H1 (cell line): Measurements from ENCODE around the gene XYLB. TPM values are rescaled to one million over a fixed set of nuclear protein-coding genes. Genes with fewer than 3 reads are reported as not detected.

Source experiments
- CTCF ChIA-PET: fragments of 300-600 bp; sonication (Branson Sonifier 250); formaldehyde crosslinking; loops from one replicate; lab custom pipeline; 2021; ENCODE audit not compliant: partially characterized antibody; lab: Charles Lee
- POLR2A ChIA-PET: fragments of 300-600 bp; sonication (Branson Sonifier 250); formaldehyde crosslinking; loops from one replicate; lab custom pipeline; 2021; ENCODE audit warnings: inconsistent platforms; ENCODE audit not compliant: partially characterized antibody; lab: Charles Lee
- DNase-seq, 2 experiments: peaks; one replicate each; pipeline versions ENCODE4 v3.0.0 to v3.0.0-alpha.2; 2010 to 2022; ENCODE audit warnings: low spot score in 2 of 2, low read depth in 1 of 2, mixed read lengths in 1 of 2
- FAIRE-seq: peaks from 2 replicates; lab custom pipeline; 2011; peaks lifted over from hg19 to GRCh38; lab: Jason Lieb, UNC
- H2AFZ ChIP-seq: 2 replicates; pipeline ENCODE4 v1.8.1; 2012; ENCODE audit warnings: low read length, inconsistent platforms
- H2AK5ac ChIP-seq: 2 replicates; pipeline ENCODE4 v1.6.1; 2013; ENCODE audit warnings: low read depth, low read length
- H2BK120ac ChIP-seq: replicated peaks from 2 replicates; pipeline ENCODE3; 2013; ENCODE audit warnings: low read depth, low read length, inconsistent platforms
- H2BK12ac ChIP-seq: 2 replicates; pipeline ENCODE4 v1.6.1; 2013; ENCODE audit warnings: low read depth, low read length
- H2BK15ac ChIP-seq: 2 replicates; pipeline ENCODE4 v1.6.1; 2013; ENCODE audit warnings: low read length
- H2BK20ac ChIP-seq: 2 replicates; pipeline ENCODE4 v1.6.1; 2013; ENCODE audit warnings: low read length
- H2BK5ac ChIP-seq: 2 replicates; pipeline ENCODE4 v1.6.1; 2013; ENCODE audit warnings: low read depth, low read length
- H3K14ac ChIP-seq: 2 replicates; pipeline ENCODE4 v1.6.1; 2013; ENCODE audit warnings: inconsistent platforms; ENCODE audit not compliant: insufficient read length
- H3K18ac ChIP-seq: 2 replicates; pipeline ENCODE4 v1.6.1; 2013; ENCODE audit warnings: low read length; ENCODE audit errors: extremely low read depth
- H3K23ac ChIP-seq: 2 replicates; pipeline ENCODE4 v1.6.1; 2013; ENCODE audit warnings: inconsistent platforms; ENCODE audit not compliant: insufficient read length
- H3K23me2 ChIP-seq: 2 replicates; pipeline ENCODE4 v1.6.1; 2013; ENCODE audit warnings: low read depth, low read length
- H3K27ac ChIP-seq: 2 replicates; pipeline ENCODE4 v1.6.1; 2011; ENCODE audit warnings: low read depth, low read length, inconsistent platforms
- H3K27me3 ChIP-seq, 4 experiments: replicated peaks in 1 of 4; 1 replicate in 1 of 4; 2 replicates in 3 of 4; pipeline versions ENCODE4 v1.6.1 to v1.8.1; 2011 to 2013; ENCODE audit warnings: low read length in 3 of 4, mild to moderate bottlenecking in 3 of 4, inconsistent platforms in 2 of 4, mixed read lengths in 2 of 4, moderate library complexity in 1 of 4; ENCODE audit not compliant: control insufficient read depth in 3 of 4, insufficient read depth in 3 of 4; ENCODE audit errors: extremely low read depth in 1 of 4
- H3K36me3 ChIP-seq, 4 experiments: 2 replicates each; pipeline versions ENCODE4 v1.6.1 to v1.8.1; 2011 to 2013; ENCODE audit warnings: mild to moderate bottlenecking in 4 of 4, low read length in 3 of 4, moderate library complexity in 2 of 4, control low read depth in 1 of 4, inconsistent platforms in 1 of 4; ENCODE audit not compliant: insufficient read depth in 4 of 4, control insufficient read depth in 2 of 4
- H3K4ac ChIP-seq: replicated peaks from 2 replicates; pipeline ENCODE3; 2013; ENCODE audit warnings: low read length, low read depth, mixed read lengths, inconsistent platforms; ENCODE audit not compliant: insufficient read length
- H3K4me1 ChIP-seq, 4 experiments: replicated peaks in 1 of 4; 1 replicate in 1 of 4; 2 replicates in 3 of 4; pipeline versions ENCODE4 v1.6.1 to v1.8.1; 2011 to 2013; ENCODE audit warnings: low read length in 3 of 4, inconsistent platforms in 2 of 4, mixed read lengths in 1 of 4; ENCODE audit not compliant: insufficient read depth in 4 of 4, control insufficient read depth in 3 of 4
- H3K4me2 ChIP-seq, 2 experiments: 2 replicates each; pipeline versions ENCODE4 v1.6.1 to v1.8.1; 2011 to 2013; ENCODE audit warnings: low read depth in 2 of 2, low read length in 2 of 2, control low read depth in 1 of 2, inconsistent platforms in 1 of 2, mild to moderate bottlenecking in 1 of 2; ENCODE audit not compliant: insufficient read depth in 1 of 2
- H3K4me3 ChIP-seq, 4 experiments: fragments of 200-600, 300-600 bp in 1 of 4; sonication (generic), shearing (Covaris generic), sonication (Bioruptor Twin) in 1 of 4; 2 replicates each; pipeline versions ENCODE4 v1.5.1 to v1.8.1; 2011 to 2016; ENCODE audit warnings: low read length in 4 of 4, low read depth in 3 of 4, control low read depth in 2 of 4, inconsistent platforms in 2 of 4, mild to moderate bottlenecking in 2 of 4, mixed read lengths in 1 of 4, moderate library complexity in 1 of 4; ENCODE audit not compliant: insufficient read depth in 2 of 4; ENCODE audit errors: extremely low read depth in 1 of 4
- H3K56ac ChIP-seq: replicated peaks from 2 replicates; pipeline ENCODE3; 2013; ENCODE audit warnings: low read depth, mild to moderate bottlenecking, mixed read lengths, low read length, inconsistent platforms; ENCODE audit not compliant: insufficient read length
- H3K79me1 ChIP-seq: 2 replicates; pipeline ENCODE4 v1.6.1; 2013; ENCODE audit warnings: low read depth, low read length, control low read depth
- H3K79me2 ChIP-seq, 2 experiments: 2 replicates each; pipeline versions ENCODE4 v1.6.1 to v1.8.1; 2012 to 2013; ENCODE audit warnings: low read length in 2 of 2, mild to moderate bottlenecking in 2 of 2, inconsistent platforms in 1 of 2; ENCODE audit not compliant: insufficient read depth in 2 of 2, control insufficient read depth in 1 of 2
- H3K9ac ChIP-seq, 4 experiments: replicated peaks in 1 of 4; 1 replicate in 1 of 4; 2 replicates in 3 of 4; pipeline versions ENCODE4 v1.6.1 to v1.8.1; 2011 to 2013; ENCODE audit warnings: low read depth in 3 of 4, low read length in 3 of 4, control low read depth in 2 of 4, mild to moderate bottlenecking in 2 of 4, moderate library complexity in 2 of 4, inconsistent platforms in 1 of 4; ENCODE audit errors: extremely low read depth in 1 of 4
- H3K9me3 ChIP-seq, 2 experiments: 2 replicates each; pipeline versions ENCODE4 v1.6.1 to v1.8.1; 2012 to 2013; ENCODE audit warnings: mild to moderate bottlenecking in 2 of 2, moderate library complexity in 2 of 2, control low read depth in 1 of 2, inconsistent platforms in 1 of 2, low read depth in 1 of 2, low read length in 1 of 2, mixed read lengths in 1 of 2; ENCODE audit not compliant: insufficient read depth in 2 of 2
- H4K20me1 ChIP-seq, 2 experiments: replicated peaks in 1 of 2; 2 replicates each; pipeline versions ENCODE3 to v1.8.1; 2011 to 2013; ENCODE audit warnings: inconsistent platforms in 2 of 2, low read length in 2 of 2, mild to moderate bottlenecking in 1 of 2; ENCODE audit not compliant: insufficient read depth in 2 of 2, control insufficient read depth in 1 of 2
- H4K5ac ChIP-seq: 2 replicates; pipeline ENCODE4 v1.6.1; 2013; ENCODE audit warnings: low read length, low read depth, mixed read lengths, inconsistent platforms; ENCODE audit not compliant: insufficient read length
- H4K8ac ChIP-seq: 2 replicates; pipeline ENCODE4 v1.8.0; 2013; ENCODE audit warnings: mild to moderate bottlenecking, moderate library complexity, low read length, inconsistent platforms; ENCODE audit not compliant: insufficient read depth; ENCODE audit errors: extremely low read depth
- H4K91ac ChIP-seq: replicated peaks from 2 replicates; pipeline ENCODE3; 2013; ENCODE audit warnings: low read length, mixed read lengths, inconsistent platforms; ENCODE audit not compliant: insufficient read length
- BACH1 ChIP-seq: IDR thresholded peaks from 2 replicates; pipeline ENCODE4 v1.6.1; 2012; ENCODE audit warnings: low read length, improper control_type of control experiment
- CHD2 ChIP-seq: IDR thresholded peaks from 2 replicates; pipeline ENCODE4 v1.6.1; 2012; ENCODE audit warnings: low read length, improper control_type of control experiment
- EZH2 ChIP-seq: fragments of 200-600 bp; sonication (generic); IDR thresholded peaks from 2 replicates; pipeline ENCODE4 v1.7.1; 2012; ENCODE audit warnings: low read depth, mild to moderate bottlenecking, moderate library complexity, low read length, inconsistent platforms; ENCODE audit not compliant: severe bottlenecking
- KDM1A ChIP-seq: fragments of 200-600, 300-600 bp; sonication (generic); IDR thresholded peaks from 2 replicates; pipeline ENCODE4 v1.7.1; 2016; ENCODE audit warnings: mild to moderate bottlenecking, low read length, borderline replicate concordance
- KDM5A ChIP-seq: fragments of 200-600 bp; IDR thresholded peaks from 2 replicates; pipeline ENCODE4 v1.7.1; 2012; ENCODE audit warnings: mild to moderate bottlenecking, low read length, inconsistent platforms, mixed read lengths
- RBBP5 ChIP-seq: IDR thresholded peaks from 2 replicates; pipeline ENCODE4 v1.7.1; 2012; ENCODE audit warnings: low read depth, mild to moderate bottlenecking, inconsistent platforms, low read length, moderate library complexity, borderline replicate concordance
- WGBS, 2 experiments: shearing (Covaris generic) in 1 of 2; methylation state at CpG; one replicate each; pipeline versions ENCODE4 v1.1.6 to v1.1.7; 2013 to 2015; ENCODE audit warnings: low lambda C conversion rate in 2 of 2, mixed read lengths in 2 of 2, inconsistent platforms in 1 of 2, low coverage in 1 of 2, missing lambda C conversion rate in 1 of 2; ENCODE audit not compliant: insufficient replicate concordance in 2 of 2, insufficient coverage in 1 of 2, insufficient read length in 1 of 2; ENCODE audit errors: extremely low coverage in 1 of 2, missing lambda C conversion rate in 1 of 2; 5-methylcytosine and 5-hydroxymethylcytosine counted together
- polyA plus RNA-seq, 7 experiments: library from polyadenylated mRNA; depleted of rRNA in 3 of 7; stranded (reverse) in 5 of 7; unstranded in 2 of 7; fragments of >200 nt in 5 of 7; fragments of 200-250 nt in 2 of 7; gene quantifications; 1 replicate in 5 of 7; 2 replicates in 1 of 7; 4 replicates in 1 of 7; pipeline versions ENCODE4 v1.2.1 to v1.2.3, GENCODE V29; 2011 to 2013; ENCODE audit warnings: missing spikeins in 2 of 7, mixed read lengths in 2 of 7
- total RNA-seq: library from RNA; stranded (reverse); fragmentation: NEBNext Ultra II Directional; extraction: Animal tissue kit (Norgen Biotek cat#: 25700); gene quantifications from 2 replicates; pipeline ENCODE4 v1.2.1, GENCODE V29; 2021

Gene XYLB
- total and polyA plus RNA-seq, 2 of the 8 experiments (the other 6 are each of a cell fraction or from before 2014, with no cell fraction given) = 1.7 to 5.5 TPM

- Histone ChIP-seq H2BK20ac (no peak overlapping the region), H2BK5ac (no peak overlapping the region), H2BK12ac (no peak overlapping the region), H3K27me3 (no peaks in the 10 kb centered on the region), H3K14ac (no peak overlapping the region), H2BK120ac (no peak overlapping the region), H2AFZ (no peak overlapping the region), H3K27ac (no peak overlapping the region), H4K8ac (no peak overlapping the region), H4K91ac (no peak overlapping the region), H2AK5ac (no peak overlapping the region), H3K4ac (no peak overlapping the region), H3K9ac (no peak overlapping the region), H3K23ac (no peak overlapping the region), H3K4me3 (no peak overlapping the region), H3K4me1 (no peaks in the 10 kb centered on the region), H4K5ac (no peak overlapping the region), H3K18ac (no peak overlapping the region), H4K20me1 (no peaks in the 10 kb centered on the region), H3K36me3 (peaks cover 0 to 7% (median under 1%) of the 10 kb centered on the region in 4 experiments; a peak in 1 of 8 replicates), H3K56ac (no peak overlapping the region), H3K4me2 (no peak overlapping the region), H3K9me3 (peaks cover 0 to 4% of the 10 kb centered on the region in 2 experiments; a peak in 1 of 4 replicates), H2BK15ac (no peak overlapping the region), H3K79me1 (no peaks in the 10 kb centered on the region), H3K23me2 (no peaks in the 10 kb centered on the region), H3K79me2 (no peaks in the 10 kb centered on the region)
- 89% methylated on average over 3 of the region's 3 CpGs; no CpG with 5 or more reads in 1 of the 2 experiments for WGBS, 2 experiments
- no peak for FAIRE-seq
- POLR2A ChIA-PET = no interaction called here
- DNase-seq = no peak
- CTCF ChIA-PET = interaction anchor here (1.3 kb wide), 1 partner anchor 40 kb away, joined by 5 read pairs; no protein-coding TSS in a partner anchor
- TF ChIP-seq BACH1 = no peak
- TF ChIP-seq KDM1A = no peak
- TF ChIP-seq KDM5A = no peak
- no peak for TF ChIP-seq CHD2
- TF ChIP-seq RBBP5 = no peak
- no peak for TF ChIP-seq EZH2
Measured at GRCh38 chr3:38360345-38360744, 13.8 kb downstream of the XYLB start.
